Endothelial cell of hepatic sinusoid (primary cell): ENCODE measurements around the gene ARHGAP8.
"Not testable (repeated sequence)": the region's sequence is repeated elsewhere in the genome, so short reads cannot be mapped to it uniquely, and the experiment has no call there.

ENCODE experiments used
- in situ Hi-C: cut with HindIII; loops from 2 replicates; pipeline ENCODE4 v1.10.0; 2017; ENCODE audit warnings: low sequenced_read_pairs

ARHGAP8 gene

GRCh38 chr22:44799946-44800634, 47.7 kb downstream of the ARHGAP8 start:
- in situ Hi-C loops: not testable (repeated sequence)

GRCh38 chr22:44801476-44801875, 49.1 kb downstream of the ARHGAP8 start:
- in situ Hi-C loops: no loop called here

- in situ Hi-C loops: no loop called here
Measured at GRCh38 chr22:44802071-44802700, 49.8 kb downstream of the ARHGAP8 start.

GRCh38 chr22:44802956-44803355, 50.6 kb downstream of the ARHGAP8 start:
- in situ Hi-C loops: no loop called here

- in situ Hi-C loops: no loop called here
Measured at GRCh38 chr22:44804327-44804726, 52.0 kb downstream of the ARHGAP8 start.

- in situ Hi-C loops: no loop called here
Measured at GRCh38 chr22:44805711-44806110, 53.3 kb downstream of the ARHGAP8 start.

GRCh38 chr22:44807232-44807631, 54.9 kb downstream of the ARHGAP8 start:
- in situ Hi-C loops: no loop called here

GRCh38 chr22:44807915-44808690, 55.7 kb downstream of the ARHGAP8 start:
- in situ Hi-C loops: no loop called here

GRCh38 chr22:44809456-44809855, 57.1 kb downstream of the ARHGAP8 start:
- in situ Hi-C loops: no loop called here

GRCh38 chr22:44811141-44811540, 58.8 kb downstream of the ARHGAP8 start:
- in situ Hi-C loops: no loop called here

- in situ Hi-C loops: no loop called here
Measured at GRCh38 chr22:44813416-44813815, 61.0 kb downstream of the ARHGAP8 start.

- in situ Hi-C loops: no loop called here
Measured at GRCh38 chr22:44814266-44815098, 62.1 kb downstream of the ARHGAP8 start.

GRCh38 chr22:44815099-44816070, 63.0 kb downstream of the ARHGAP8 start:
- in situ Hi-C loops: no loop called here

- in situ Hi-C loops: no loop called here
Measured at GRCh38 chr22:44816141-44816540, 63.8 kb downstream of the ARHGAP8 start.

GRCh38 chr22:44818727-44819126, 66.4 kb downstream of the ARHGAP8 start:
- in situ Hi-C loops: no loop called here

GRCh38 chr22:44819966-44820631, 67.7 kb downstream of the ARHGAP8 start:
- in situ Hi-C loops: no loop called here

- in situ Hi-C loops: no loop called here
Measured at GRCh38 chr22:44821741-44822475, 69.5 kb downstream of the ARHGAP8 start.

- in situ Hi-C loops: no loop called here
Measured at GRCh38 chr22:44822534-44822933, 70.2 kb downstream of the ARHGAP8 start.

- in situ Hi-C loops: no loop called here
Measured at GRCh38 chr22:44823396-44823795, 71.0 kb downstream of the ARHGAP8 start.
